EH (cell line): Measurements from ENCODE around the gene MYOT.
A peak's percentile ranks its signal among the peaks of the same experiment; 100 is the strongest.
"Not testable (repeated sequence)": the region's sequence is repeated elsewhere in the genome, so short reads cannot be mapped to it uniquely, and the experiment has no call there.

Experiments
- DNase-seq: peaks from one replicate; pipeline ENCODE4 v3.0.0-alpha.2; 2015; ENCODE audit warnings: low read depth

Gene MYOT

GRCh38 chr5:137856201-137856600, 11.5 kb upstream of the MYOT start:
- no peak for DNase-seq

GRCh38 chr5:137856916-137857862, 10.5 kb upstream of the MYOT start:
- no peak for DNase-seq

- DNase-seq, result peak; percentile 29
These were observed 9.3 kb upstream of the MYOT start for GRCh38 chr5:137858223-137858916.

- no peak for DNase-seq
These were observed 8.7 kb upstream of the MYOT start for GRCh38 chr5:137858954-137859353.

GRCh38 chr5:137862251-137862650, 5.4 kb upstream of the MYOT start:
- no peak for DNase-seq

- not testable (repeated sequence) for DNase-seq
These were observed 4.0 kb upstream of the MYOT start for GRCh38 chr5:137863653-137864052.

- no peak for DNase-seq
These were observed 895 bp upstream of the MYOT start for GRCh38 chr5:137866541-137867388.

GRCh38 chr5:137870647-137871339, 3.1 kb downstream of the MYOT start:
- no peak for DNase-seq

GRCh38 chr5:137871571-137871970, 3.9 kb downstream of the MYOT start:
- no peak for DNase-seq

GRCh38 chr5:137872466-137872865, 4.8 kb downstream of the MYOT start:
- no peak for DNase-seq

- no peak for DNase-seq
These were observed 8.4 kb downstream of the MYOT start for GRCh38 chr5:137876101-137876500.

- no peak for DNase-seq
These were observed 12.7 kb downstream of the MYOT start for GRCh38 chr5:137880313-137880712.

GRCh38 chr5:137887831-137888230, 20.2 kb downstream of the MYOT start:
- DNase-seq, result no peak

- no peak for DNase-seq
These were observed 20.8 kb downstream of the MYOT start for GRCh38 chr5:137888466-137888862.

GRCh38 chr5:137888863-137889759, 21.5 kb downstream of the MYOT start, which contains the start of gene PKD2L2:
TSS of gene PKD2L2 (plus strand) at chr5:137889457. CDS start at chr5:137889492, 35 bp downstream.
- DNase-seq, result peak; percentile 84

- no peak for DNase-seq
These were observed 23.2 kb downstream of the MYOT start for GRCh38 chr5:137890845-137891244.

- no peak for DNase-seq
These were observed 24.2 kb downstream of the MYOT start for GRCh38 chr5:137891849-137892248.

GRCh38 chr5:137894586-137894985, 26.9 kb downstream of the MYOT start:
- DNase-seq, result no peak

GRCh38 chr5:137896560-137896959, 28.9 kb downstream of the MYOT start:
- DNase-seq, result no peak

GRCh38 chr5:137899493-137899892, 31.8 kb downstream of the MYOT start:
- DNase-seq, result no peak
